BE2C (cell line): ENCODE results near the gene PKP2.

ENCODE experiments used
- DNase-seq: peaks from one replicate; pipeline ENCODE4 v3.0.0-alpha.2; 2020
- H3K27me3 ChIP-seq: fragments of 250-450 bp; sonication (Bioruptor Pico); 2 replicates; pipeline ENCODE4 v1.5.1; 2020; ENCODE audit warnings: mild to moderate bottlenecking
- H3K36me3 ChIP-seq: fragments of 250-450 bp; sonication (Bioruptor Pico); 2 replicates; pipeline ENCODE4 v1.5.1; 2020; ENCODE audit warnings: mild to moderate bottlenecking
- H3K4me1 ChIP-seq: fragments of 250-450 bp; sonication (Bioruptor Pico); 2 replicates; pipeline ENCODE4 v1.5.1; 2020
- H3K4me3 ChIP-seq: 2 replicates; pipeline ENCODE4 v1.5.1; 2011; ENCODE audit warnings: low read depth, low read length
- H3K9me3 ChIP-seq: fragments of 250-450 bp; sonication (Bioruptor Pico); 2 replicates; pipeline ENCODE4 v1.5.1; 2020
- CTCF ChIP-seq: IDR thresholded peaks from 2 replicates; pipeline ENCODE4 v1.5.1; 2012; ENCODE audit warnings: mild to moderate bottlenecking, low read depth, low read length

PKP2 gene

GRCh38 chr12:32907898-32908476 lies 11.4 kb upstream of the PKP2 start:
- Histone ChIP-seq H3K4me1 (no peaks in the 10 kb centered on the region), H3K36me3 (no peaks in the 10 kb centered on the region), H3K27me3 (0 out of 2 replicates have a peak, but pooled peaks cover 2% of the 10 kb centered on the region), H3K4me3 (no peak overlapping the region), H3K9me3 (no peaks in the 10 kb centered on the region)
- DNase-seq, result no peak
- TF ChIP-seq CTCF, result no peak

- H3K4me1 ChIP-seq, result no peaks in the 10 kb centered on the region
- no peak overlapping the region for H3K4me3 ChIP-seq
- 0 out of 2 replicates have a peak, but pooled peaks cover 2% of the 10 kb centered on the region for H3K27me3 ChIP-seq
- H3K36me3 ChIP-seq, result no peaks in the 10 kb centered on the region
- no peaks in the 10 kb centered on the region for H3K9me3 ChIP-seq
- no peak for DNase-seq
- no peak for TF ChIP-seq CTCF
Observed at GRCh38 chr12:32907166-32907565, 10.6 kb upstream of the PKP2 start.

- Histone ChIP-seq H3K4me1 (no peaks in the 10 kb centered on the region), H3K27me3 (0 out of 2 replicates have a peak, but pooled peaks cover 2% of the 10 kb centered on the region), H3K36me3 (no peaks in the 10 kb centered on the region), H3K9me3 (no peaks in the 10 kb centered on the region), H3K4me3 (no peak overlapping the region)
- no peak for DNase-seq
- TF ChIP-seq CTCF, result no peak
Observed at GRCh38 chr12:32906399-32907165, 10.0 kb upstream of the PKP2 start.

- no peaks in the 10 kb centered on the region for H3K36me3 ChIP-seq
- no peak for TF ChIP-seq CTCF
- no peaks in the 10 kb centered on the region for H3K4me1 ChIP-seq
- H3K9me3 ChIP-seq, result no peaks in the 10 kb centered on the region
- no peaks in the 10 kb centered on the region for H3K27me3 ChIP-seq
- H3K4me3 ChIP-seq, result no peak overlapping the region
- no peak for DNase-seq
Observed at GRCh38 chr12:32903763-32904162, 7.2 kb upstream of the PKP2 start.

- no peaks in the 10 kb centered on the region for H3K9me3 ChIP-seq
- H3K27me3 ChIP-seq, result no peaks in the 10 kb centered on the region
Observed at GRCh38 chr12:32903318-32903717, 6.7 kb upstream of the PKP2 start.

More at GRCh38 chr12:32903318-32903717, 6.7 kb upstream of the PKP2 start:
- H3K4me3 ChIP-seq, result no peak overlapping the region
- no peak for DNase-seq
- no peaks in the 10 kb centered on the region for H3K36me3 ChIP-seq
- TF ChIP-seq CTCF, result no peak
- H3K4me1 ChIP-seq, result no peaks in the 10 kb centered on the region
